ENCODE results near the gene NBL1.

DNA sequence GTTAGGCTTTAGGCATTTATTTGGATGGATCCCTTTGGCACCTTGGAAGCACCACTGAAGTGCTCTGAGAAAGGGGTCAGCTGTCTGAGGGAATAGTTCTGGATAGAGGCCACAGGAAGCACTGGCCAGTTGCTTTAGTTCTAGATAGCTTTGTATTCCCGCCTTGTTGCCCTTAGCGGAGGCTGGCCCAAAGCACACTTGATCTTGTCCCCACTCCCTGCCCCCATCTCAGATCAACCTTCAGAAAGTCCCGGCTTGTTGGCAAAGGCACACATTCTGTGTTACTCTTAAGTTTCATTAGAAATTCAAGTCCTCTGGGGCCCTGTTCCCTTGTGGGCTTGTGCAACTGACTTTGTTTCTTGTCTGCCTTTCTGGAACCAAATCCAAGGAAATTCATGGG is 15.2 kb upstream of the NBL1 start:
- TF ChIP-seq, protein P1, sequence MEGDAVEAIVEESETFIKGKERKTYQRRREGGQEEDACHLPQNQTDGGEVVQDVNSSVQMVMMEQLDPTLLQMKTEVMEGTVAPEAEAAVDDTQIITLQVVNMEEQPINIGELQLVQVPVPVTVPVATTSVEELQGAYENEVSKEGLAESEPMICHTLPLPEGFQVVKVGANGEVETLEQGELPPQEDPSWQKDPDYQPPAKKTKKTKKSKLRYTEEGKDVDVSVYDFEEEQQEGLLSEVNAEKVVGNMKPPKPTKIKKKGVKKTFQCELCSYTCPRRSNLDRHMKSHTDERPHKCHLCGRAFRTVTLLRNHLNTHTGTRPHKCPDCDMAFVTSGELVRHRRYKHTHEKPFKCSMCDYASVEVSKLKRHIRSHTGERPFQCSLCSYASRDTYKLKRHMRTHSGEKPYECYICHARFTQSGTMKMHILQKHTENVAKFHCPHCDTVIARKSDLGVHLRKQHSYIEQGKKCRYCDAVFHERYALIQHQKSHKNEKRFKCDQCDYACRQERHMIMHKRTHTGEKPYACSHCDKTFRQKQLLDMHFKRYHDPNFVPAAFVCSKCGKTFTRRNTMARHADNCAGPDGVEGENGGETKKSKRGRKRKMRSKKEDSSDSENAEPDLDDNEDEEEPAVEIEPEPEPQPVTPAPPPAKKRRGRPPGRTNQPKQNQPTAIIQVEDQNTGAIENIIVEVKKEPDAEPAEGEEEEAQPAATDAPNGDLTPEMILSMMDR (tag by site-specific recombination; IDR thresholded peaks at IDR 0.05), result no peak
- TF ChIP-seq REPIN1 (tag by site-specific recombination; IDR thresholded peaks at IDR 0.05; ENCODE audit: low read depth) (no peak), ZNF19 (tag by site-specific recombination; IDR thresholded peaks at IDR 0.05; ENCODE audit: low read depth) (no peak), ZNF23 (tag by site-specific recombination; IDR thresholded peaks at IDR 0.05; ENCODE audit: borderline replicate concordance) (no peak), ZNF121 (tag by site-specific recombination; IDR thresholded peaks at IDR 0.05) (no peak), MZF1 (tag by site-specific recombination; IDR thresholded peaks at IDR 0.05; ENCODE audit: borderline replicate concordance) (no peak)
- TF ChIP-seq, protein P2, sequence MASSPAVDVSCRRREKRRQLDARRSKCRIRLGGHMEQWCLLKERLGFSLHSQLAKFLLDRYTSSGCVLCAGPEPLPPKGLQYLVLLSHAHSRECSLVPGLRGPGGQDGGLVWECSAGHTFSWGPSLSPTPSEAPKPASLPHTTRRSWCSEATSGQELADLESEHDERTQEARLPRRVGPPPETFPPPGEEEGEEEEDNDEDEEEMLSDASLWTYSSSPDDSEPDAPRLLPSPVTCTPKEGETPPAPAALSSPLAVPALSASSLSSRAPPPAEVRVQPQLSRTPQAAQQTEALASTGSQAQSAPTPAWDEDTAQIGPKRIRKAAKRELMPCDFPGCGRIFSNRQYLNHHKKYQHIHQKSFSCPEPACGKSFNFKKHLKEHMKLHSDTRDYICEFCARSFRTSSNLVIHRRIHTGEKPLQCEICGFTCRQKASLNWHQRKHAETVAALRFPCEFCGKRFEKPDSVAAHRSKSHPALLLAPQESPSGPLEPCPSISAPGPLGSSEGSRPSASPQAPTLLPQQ (tag by site-specific recombination; IDR thresholded peaks at IDR 0.05), result no peak

All from HEK293 (cell line).